ENCODE measurements around the gene TWIST2. TPM values are rescaled to one million over a fixed set of nuclear protein-coding genes. Genes with fewer than 3 reads are reported as not detected.

TWIST2 gene
- total and polyA plus RNA-seq, 2 donors, result 1.2 to 1.9 TPM

GRCh38 chr2:238906254-238906935 lies 58.5 kb downstream of the TWIST2 start:
- H3K27ac ChIP-seq (ENCODE audit: low read depth in 1 of 2, low read length in 1 of 2), result no peak overlapping the region
- 92% methylated on average over 20 of the region's 20 CpGs for whole genome bisulfite sequencing
- no peak overlapping the region for H3K4me3 ChIP-seq (ENCODE audit: low read length in 2 of 2)
- H3K9me3 ChIP-seq (ENCODE audit: control insufficient read depth in 2 of 2, insufficient read depth in 1 of 2, low read length in 1 of 2), result peaks cover 2 to 3% of the 10 kb centered on the region in 2 donors
- H3K36me3 ChIP-seq (ENCODE audit: control insufficient read depth in 2 of 2, insufficient read depth in 2 of 2, low read length in 1 of 2), result no peaks in the 10 kb centered on the region
- no peaks in the 10 kb centered on the region for H3K4me1 ChIP-seq (ENCODE audit: control insufficient read depth in 2 of 2, insufficient read depth in 2 of 2, low read length in 2 of 2)
- DNase-seq (ENCODE audit: low read depth in 6 of 9, low spot score in 9 of 9), result no peak
- peaks cover 0 to 6% of the 10 kb centered on the region in 2 donors for H3K27me3 ChIP-seq (ENCODE audit: control insufficient read depth in 2 of 2, insufficient read depth in 1 of 2, low read length in 1 of 2)

- H3K27me3 ChIP-seq (ENCODE audit: control insufficient read depth in 2 of 2, insufficient read depth in 1 of 2, low read length in 1 of 2), result peaks cover 0 to 4% of the 10 kb centered on the region in 2 donors
- DNase-seq (ENCODE audit: low read depth in 6 of 9, low spot score in 9 of 9), result no peak
- H3K36me3 ChIP-seq (ENCODE audit: control insufficient read depth in 2 of 2, insufficient read depth in 2 of 2, low read length in 1 of 2), result no peaks in the 10 kb centered on the region
- H3K4me3 ChIP-seq (ENCODE audit: low read length in 2 of 2), result no peak overlapping the region
- no peak overlapping the region for H3K27ac ChIP-seq (ENCODE audit: low read depth in 1 of 2, low read length in 1 of 2)
- WGBS, result 90% methylated on average over 24 of the region's 24 CpGs
- H3K4me1 ChIP-seq (ENCODE audit: control insufficient read depth in 2 of 2, insufficient read depth in 2 of 2, low read length in 2 of 2), result no peaks in the 10 kb centered on the region
- peaks cover 2 to 3% of the 10 kb centered on the region in 2 donors for H3K9me3 ChIP-seq (ENCODE audit: control insufficient read depth in 2 of 2, insufficient read depth in 1 of 2, low read length in 1 of 2)
Observed at GRCh38 chr2:238906936-238907716, 59.2 kb downstream of the TWIST2 start.

- H3K9me3 ChIP-seq (ENCODE audit: control insufficient read depth in 2 of 2, insufficient read depth in 1 of 2, low read length in 1 of 2), result peaks cover 2 to 3% of the 10 kb centered on the region in 2 donors
- H3K27me3 ChIP-seq (ENCODE audit: control insufficient read depth in 2 of 2, insufficient read depth in 1 of 2, low read length in 1 of 2), result peaks cover 0 to 4% of the 10 kb centered on the region in 2 donors
- no peak overlapping the region for H3K4me3 ChIP-seq (ENCODE audit: low read length in 2 of 2)
- WGBS, result 97% methylated on average over 5 of the region's 5 CpGs
- H3K27ac ChIP-seq (ENCODE audit: low read depth in 1 of 2, low read length in 1 of 2), result no peak overlapping the region
- DNase-seq (ENCODE audit: low read depth in 6 of 9, low spot score in 9 of 9), result no peak
- H3K4me1 ChIP-seq (ENCODE audit: control insufficient read depth in 2 of 2, insufficient read depth in 2 of 2, low read length in 2 of 2), result no peaks in the 10 kb centered on the region
- H3K36me3 ChIP-seq (ENCODE audit: control insufficient read depth in 2 of 2, insufficient read depth in 2 of 2, low read length in 1 of 2), result no peaks in the 10 kb centered on the region
Observed at GRCh38 chr2:238907717-238908173, 59.9 kb downstream of the TWIST2 start.

- no peak overlapping the region for H3K4me3 ChIP-seq (ENCODE audit: low read length in 2 of 2)
- H3K27me3 ChIP-seq (ENCODE audit: control insufficient read depth in 2 of 2, insufficient read depth in 1 of 2, low read length in 1 of 2), result peaks cover 0 to 4% of the 10 kb centered on the region in 2 donors
- H3K27ac ChIP-seq (ENCODE audit: low read depth in 1 of 2, low read length in 1 of 2), result no peak overlapping the region
- H3K4me1 ChIP-seq (ENCODE audit: control insufficient read depth in 2 of 2, insufficient read depth in 2 of 2, low read length in 2 of 2), result no peaks in the 10 kb centered on the region
- peak in 1 of 9 donors; percentile 1 for DNase-seq (ENCODE audit: low read depth in 6 of 9, low spot score in 9 of 9)
- H3K9me3 ChIP-seq (ENCODE audit: control insufficient read depth in 2 of 2, insufficient read depth in 1 of 2, low read length in 1 of 2), result peaks cover 2 to 3% of the 10 kb centered on the region in 2 donors
- no peaks in the 10 kb centered on the region for H3K36me3 ChIP-seq (ENCODE audit: control insufficient read depth in 2 of 2, insufficient read depth in 2 of 2, low read length in 1 of 2)
- WGBS, result 71% methylated on average over 43 of the region's 43 CpGs
Observed at GRCh38 chr2:238908960-238909951, 61.4 kb downstream of the TWIST2 start.

- WGBS, result 97% methylated on average over 10 of the region's 10 CpGs
- Histone ChIP-seq H3K4me3 (ENCODE audit: low read length in 2 of 2) (no peak overlapping the region), H3K36me3 (ENCODE audit: control insufficient read depth in 2 of 2, insufficient read depth in 2 of 2, low read length in 1 of 2) (no peaks in the 10 kb centered on the region), H3K27ac (ENCODE audit: low read depth in 1 of 2, low read length in 1 of 2) (no peak overlapping the region), H3K27me3 (ENCODE audit: control insufficient read depth in 2 of 2, insufficient read depth in 1 of 2, low read length in 1 of 2) (peaks cover 0 to 9% of the 10 kb centered on the region in 2 donors), H3K4me1 (ENCODE audit: control insufficient read depth in 2 of 2, insufficient read depth in 2 of 2, low read length in 2 of 2) (no peaks in the 10 kb centered on the region), H3K9me3 (ENCODE audit: control insufficient read depth in 2 of 2, insufficient read depth in 1 of 2, low read length in 1 of 2) (peaks cover 2 to 3% of the 10 kb centered on the region in 2 donors)
- no peak for DNase-seq (ENCODE audit: low read depth in 6 of 9, low spot score in 9 of 9)
Observed at GRCh38 chr2:238910751-238911351, 63.0 kb downstream of the TWIST2 start.

GRCh38 chr2:238911376-238912227 lies 63.7 kb downstream of the TWIST2 start:
- peaks cover 2 to 3% of the 10 kb centered on the region in 2 donors for H3K9me3 ChIP-seq (ENCODE audit: control insufficient read depth in 2 of 2, insufficient read depth in 1 of 2, low read length in 1 of 2)
- no peak for DNase-seq (ENCODE audit: low read depth in 6 of 9, low spot score in 9 of 9)
- no peak overlapping the region for H3K27ac ChIP-seq (ENCODE audit: low read depth in 1 of 2, low read length in 1 of 2)
- H3K36me3 ChIP-seq (ENCODE audit: control insufficient read depth in 2 of 2, insufficient read depth in 2 of 2, low read length in 1 of 2), result no peaks in the 10 kb centered on the region
- no peaks in the 10 kb centered on the region for H3K4me1 ChIP-seq (ENCODE audit: control insufficient read depth in 2 of 2, insufficient read depth in 2 of 2, low read length in 2 of 2)
- H3K4me3 ChIP-seq (ENCODE audit: low read length in 2 of 2), result no peak overlapping the region
- 83% methylated on average over 21 of the region's 21 CpGs for WGBS
- H3K27me3 ChIP-seq (ENCODE audit: control insufficient read depth in 2 of 2, insufficient read depth in 1 of 2, low read length in 1 of 2), result peaks cover 0 to 9% of the 10 kb centered on the region in 2 donors

GRCh38 chr2:238912228-238912915 lies 64.5 kb downstream of the TWIST2 start:
- no peak for DNase-seq (ENCODE audit: low read depth in 6 of 9, low spot score in 9 of 9)
- Histone ChIP-seq H3K27me3 (ENCODE audit: control insufficient read depth in 2 of 2, insufficient read depth in 1 of 2, low read length in 1 of 2) (peaks cover 0 to 9% of the 10 kb centered on the region in 2 donors), H3K4me3 (ENCODE audit: low read length in 2 of 2) (no peak overlapping the region), H3K36me3 (ENCODE audit: control insufficient read depth in 2 of 2, insufficient read depth in 2 of 2, low read length in 1 of 2) (no peaks in the 10 kb centered on the region), H3K4me1 (ENCODE audit: control insufficient read depth in 2 of 2, insufficient read depth in 2 of 2, low read length in 2 of 2) (no peaks in the 10 kb centered on the region), H3K9me3 (ENCODE audit: control insufficient read depth in 2 of 2, insufficient read depth in 1 of 2, low read length in 1 of 2) (peaks cover 2 to 3% of the 10 kb centered on the region in 2 donors), H3K27ac (ENCODE audit: low read depth in 1 of 2, low read length in 1 of 2) (no peak overlapping the region)
- 77% methylated on average over 26 of the region's 26 CpGs for WGBS
